ENCODE data around the gene TADA3.

GRCh38 chr3:9732740-9733115, 59.5 kb downstream of the TADA3 start:
- TF ChIP-seq CTCF (IDR thresholded peaks at IDR 0.05) (no peak), POLR2A (IDR thresholded peaks at IDR 0.05) (no peak), POLR2AphosphoS5 (IDR thresholded peaks at IDR 0.05) (no peak)

Data from breast epithelium (tissue), 3 donors.